ENCODE measurements around the gene NUP93.

NUP93 gene

GRCh38 chr16:56743840-56744239 is 13.9 kb downstream of the NUP93 start:
- no peak for DNase-seq (ENCODE audit: low read depth)

- no peak for DNase-seq (ENCODE audit: low read depth)
Measured at GRCh38 chr16:56744996-56745640, 15.2 kb downstream of the NUP93 start.

GRCh38 chr16:56747486-56748045 is 17.6 kb downstream of the NUP93 start:
- DNase-seq (ENCODE audit: low read depth) = no peak

- DNase-seq (ENCODE audit: low read depth) = no peak
Measured at GRCh38 chr16:56748191-56748590, 18.3 kb downstream of the NUP93 start.

- no peak for DNase-seq (ENCODE audit: low read depth)
Measured at GRCh38 chr16:56748826-56749225, 18.9 kb downstream of the NUP93 start.

GRCh38 chr16:56749672-56750491 is 20.0 kb downstream of the NUP93 start:
- DNase-seq (ENCODE audit: low read depth) = no peak

GRCh38 chr16:56753410-56753809 is 23.5 kb downstream of the NUP93 start:
- DNase-seq (ENCODE audit: low read depth) = no peak

- DNase-seq (ENCODE audit: low read depth) = no peak
Measured at GRCh38 chr16:56755038-56755437, 25.1 kb downstream of the NUP93 start.

GRCh38 chr16:56758432-56758831 is 28.5 kb downstream of the NUP93 start:
- no peak for DNase-seq (ENCODE audit: low read depth)

GRCh38 chr16:56758930-56759329 is 29.0 kb downstream of the NUP93 start:
- DNase-seq (ENCODE audit: low read depth) = no peak

GRCh38 chr16:56763291-56763916 is 33.5 kb downstream of the NUP93 start:
- no peak for DNase-seq (ENCODE audit: low read depth)

- DNase-seq (ENCODE audit: low read depth) = no peak
Measured at GRCh38 chr16:56764835-56765234, 34.9 kb downstream of the NUP93 start.

GRCh38 chr16:56765949-56766348 is 36.0 kb downstream of the NUP93 start:
- no peak for DNase-seq (ENCODE audit: low read depth)

- DNase-seq (ENCODE audit: low read depth) = no peak
Measured at GRCh38 chr16:56767024-56767423, 37.1 kb downstream of the NUP93 start.

GRCh38 chr16:56769677-56770076 is 39.7 kb downstream of the NUP93 start:
- no peak for DNase-seq (ENCODE audit: low read depth)

- DNase-seq (ENCODE audit: low read depth) = no peak
Measured at GRCh38 chr16:56771558-56772279, 41.8 kb downstream of the NUP93 start.

- DNase-seq (ENCODE audit: low read depth) = no peak
Measured at GRCh38 chr16:56773532-56773931, 43.6 kb downstream of the NUP93 start.

- no peak for DNase-seq (ENCODE audit: low read depth)
Measured at GRCh38 chr16:56774016-56774680, 44.2 kb downstream of the NUP93 start.

GRCh38 chr16:56775162-56775561 is 45.2 kb downstream of the NUP93 start:
- no peak for DNase-seq (ENCODE audit: low read depth)

GRCh38 chr16:56776562-56776961 is 46.6 kb downstream of the NUP93 start:
- DNase-seq (ENCODE audit: low read depth) = no peak

GRCh38 chr16:56777001-56777400 is 47.1 kb downstream of the NUP93 start:
- no peak for DNase-seq (ENCODE audit: low read depth)

- no peak for DNase-seq (ENCODE audit: low read depth)
Measured at GRCh38 chr16:56777482-56777881, 47.6 kb downstream of the NUP93 start.

All from stimulated activated CD8-positive, alpha-beta memory T cell treated with anti-CD3 and anti-CD28 coated beads, Interleukin-4, amount 100 ng/mL, for 24 hours (primary cell).